NCI-H146 treated with DMSO at 0.1 percent for 48 hours (cell line): Measurements from ENCODE around the gene C4orf50.
A peak's percentile ranks its signal among the peaks of the same experiment; 100 is the strongest.
"Not testable (repeated sequence)": the region's sequence is repeated elsewhere in the genome, so short reads cannot be mapped to it uniquely, and the experiment has no call there.

Source experiments
- DNase-seq: peaks from one replicate; lab custom pipeline; 2025; ENCODE audit not compliant: unreplicated experiment; lab: John Stamatoyannopoulos, UW

C4orf50 gene

GRCh38 chr4:6019316-6020263, 1.4 kb upstream of the C4orf50 start:
- DNase-seq: peak; percentile 19

- no peak for DNase-seq
These were observed 431 bp downstream of the C4orf50 start for GRCh38 chr4:6017800-6018199.

GRCh38 chr4:6017030-6017429, 1.2 kb downstream of the C4orf50 start:
- no peak for DNase-seq

GRCh38 chr4:6013564-6013963, 4.7 kb downstream of the C4orf50 start:
- DNase-seq: no peak

GRCh38 chr4:6012200-6012599, 6.0 kb downstream of the C4orf50 start:
- DNase-seq: no peak

- DNase-seq: no peak
These were observed 6.5 kb downstream of the C4orf50 start for GRCh38 chr4:6011686-6012085.

GRCh38 chr4:6011271-6011671, 7.0 kb downstream of the C4orf50 start:
- DNase-seq: no peak

- no peak for DNase-seq
These were observed 7.4 kb downstream of the C4orf50 start for GRCh38 chr4:6010789-6011188.

GRCh38 chr4:6009452-6009851, 8.8 kb downstream of the C4orf50 start:
- no peak for DNase-seq

- peak; percentile 32 for DNase-seq
These were observed 9.4 kb downstream of the C4orf50 start for GRCh38 chr4:6008766-6009385.

- no peak for DNase-seq
These were observed 10.1 kb downstream of the C4orf50 start for GRCh38 chr4:6008092-6008551.

GRCh38 chr4:6005175-6005574, 13.1 kb downstream of the C4orf50 start:
- DNase-seq: no peak

- DNase-seq: not testable (repeated sequence)
These were observed 14.7 kb downstream of the C4orf50 start for GRCh38 chr4:6003485-6003884.

GRCh38 chr4:6002926-6003325, 15.3 kb downstream of the C4orf50 start:
- no peak for DNase-seq

GRCh38 chr4:6002492-6002833, 15.8 kb downstream of the C4orf50 start:
- no peak for DNase-seq

- no peak for DNase-seq
These were observed 16.3 kb downstream of the C4orf50 start for GRCh38 chr4:6001680-6002491.

- DNase-seq: no peak
These were observed 18.3 kb downstream of the C4orf50 start for GRCh38 chr4:5999830-6000365.

GRCh38 chr4:5999356-5999755, 18.9 kb downstream of the C4orf50 start:
- DNase-seq: no peak

GRCh38 chr4:5998333-5998936, 19.8 kb downstream of the C4orf50 start:
- peak; percentile 52 for DNase-seq

- no peak for DNase-seq
These were observed 21.6 kb downstream of the C4orf50 start for GRCh38 chr4:5996641-5997040.
